ENCODE data around the gene CEP170B.

GRCh38 chr14:104822821-104823615 lies 42.0 kb upstream of the CEP170B start:
- TF ChIP-seq IKZF1 (IDR thresholded peaks at IDR 0.05), result no peak
- no peak for TF ChIP-seq SRSF1 (optimal IDR thresholded peaks at IDR 0.05; ENCODE audit: low read depth, low read length)
- no peak for TF ChIP-seq HDAC6 (IDR thresholded peaks at IDR 0.05; ENCODE audit: low read depth, low read length)
- TF ChIP-seq MAZ (IDR thresholded peaks at IDR 0.05; ENCODE audit: borderline replicate concordance, low read depth, low read length), result no peak
- no peak for TF ChIP-seq MAZ (CRISPR knock-in tag; IDR thresholded peaks at IDR 0.05; ENCODE audit: low read depth)
- TF ChIP-seq, protein P1, sequence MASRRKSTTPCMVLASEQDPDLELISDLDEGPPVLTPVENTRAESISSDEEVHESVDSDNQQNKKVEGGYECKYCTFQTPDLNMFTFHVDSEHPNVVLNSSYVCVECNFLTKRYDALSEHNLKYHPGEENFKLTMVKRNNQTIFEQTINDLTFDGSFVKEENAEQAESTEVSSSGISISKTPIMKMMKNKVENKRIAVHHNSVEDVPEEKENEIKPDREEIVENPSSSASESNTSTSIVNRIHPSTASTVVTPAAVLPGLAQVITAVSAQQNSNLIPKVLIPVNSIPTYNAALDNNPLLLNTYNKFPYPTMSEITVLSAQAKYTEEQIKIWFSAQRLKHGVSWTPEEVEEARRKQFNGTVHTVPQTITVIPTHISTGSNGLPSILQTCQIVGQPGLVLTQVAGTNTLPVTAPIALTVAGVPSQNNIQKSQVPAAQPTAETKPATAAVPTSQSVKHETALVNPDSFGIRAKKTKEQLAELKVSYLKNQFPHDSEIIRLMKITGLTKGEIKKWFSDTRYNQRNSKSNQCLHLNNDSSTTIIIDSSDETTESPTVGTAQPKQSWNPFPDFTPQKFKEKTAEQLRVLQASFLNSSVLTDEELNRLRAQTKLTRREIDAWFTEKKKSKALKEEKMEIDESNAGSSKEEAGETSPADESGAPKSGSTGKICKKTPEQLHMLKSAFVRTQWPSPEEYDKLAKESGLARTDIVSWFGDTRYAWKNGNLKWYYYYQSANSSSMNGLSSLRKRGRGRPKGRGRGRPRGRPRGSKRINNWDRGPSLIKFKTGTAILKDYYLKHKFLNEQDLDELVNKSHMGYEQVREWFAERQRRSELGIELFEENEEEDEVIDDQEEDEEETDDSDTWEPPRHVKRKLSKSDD (CRISPR knock-in tag; IDR thresholded peaks at IDR 0.05; ENCODE audit: low read depth), result no peak
- TF ChIP-seq SMC3 (IDR thresholded peaks at IDR 0.05; ENCODE audit: low read length), result no peak
- TF ChIP-seq ZFP36 (IDR thresholded peaks at IDR 0.05; ENCODE audit: borderline replicate concordance, low read depth, low read length, partially characterized antibody), result no peak
- TF ChIP-seq FOXM1 (CRISPR knock-in tag; IDR thresholded peaks at IDR 0.05), result no peak
- no peak for TF ChIP-seq ZNF737 (CRISPR knock-in tag; IDR thresholded peaks at IDR 0.05; ENCODE audit: borderline replicate concordance)
- no peak for TF ChIP-seq TCF7 (IDR thresholded peaks at IDR 0.05; ENCODE audit: low read depth)
- TF ChIP-seq MLX (CRISPR knock-in tag; IDR thresholded peaks at IDR 0.05), result no peak
- no peak for TF ChIP-seq CTCF (CRISPR knock-in tag; IDR thresholded peaks at IDR 0.05)
- no peak for TF ChIP-seq CEBPB (IDR thresholded peaks at IDR 0.05; ENCODE audit: borderline replicate concordance, low read depth, low read length)
